OCI-LY3 (cell line): ENCODE results near the gene POLA2.

ENCODE experiments used
- CTCF ChIP-seq: fragments of 200-600, 300-600 bp; sonication (generic); IDR thresholded peaks from 2 replicates; pipeline ENCODE4 v1.5.1; 2014; ENCODE audit warnings: antibody characterized with exemption, low read length, low read depth
- EZH2phosphoT487 ChIP-seq: fragments of 200-600 bp; shearing (Covaris generic); IDR thresholded peaks from 2 replicates; pipeline ENCODE4 v1.6.1; 2018; ENCODE audit warnings: antibody characterized with exemption, mixed run types, low read depth

DNA sequence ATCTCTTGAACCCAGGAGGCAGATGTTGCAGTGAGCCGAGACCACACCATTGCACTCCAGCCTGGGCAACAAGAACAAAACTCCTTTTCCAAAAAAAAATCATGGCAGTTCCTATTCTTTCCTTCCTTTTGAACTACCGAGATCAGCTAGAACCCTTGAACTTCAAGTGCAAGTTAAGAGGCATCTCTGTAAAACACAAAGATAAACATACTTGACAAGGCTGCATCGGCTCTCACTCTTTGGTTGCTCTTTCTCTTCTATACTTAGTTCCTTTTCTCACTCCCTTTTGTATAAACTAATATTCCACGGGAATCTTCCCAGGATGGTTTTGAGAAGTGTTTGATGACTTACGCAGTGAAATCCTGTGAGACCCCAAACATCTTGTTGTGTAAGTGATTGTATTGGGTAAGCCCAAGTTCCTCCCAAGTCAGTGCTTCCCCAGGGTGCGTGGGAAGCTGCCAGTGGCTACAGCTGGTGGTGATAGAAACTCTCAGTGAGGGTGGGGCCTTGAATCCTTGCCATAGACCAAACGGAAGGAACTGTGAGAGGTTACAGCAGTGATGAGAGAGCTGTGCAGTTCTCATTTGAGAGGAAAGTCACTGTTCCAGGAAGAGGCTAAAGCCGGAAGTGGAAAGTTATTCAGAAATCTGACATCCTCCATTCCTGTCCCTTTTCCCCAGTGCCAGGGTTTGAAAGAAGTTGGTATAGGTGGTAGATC is 28.8 kb downstream of the POLA2 start:
- TF ChIP-seq CTCF (no peak), EZH2phosphoT487 (no peak)
